Kidney (tissue), 14 donors: ENCODE measurements around the gene TRIP10. TPM values are rescaled to one million over a fixed set of nuclear protein-coding genes. Genes with fewer than 3 reads are reported as not detected.

Source experiments
- DNase-seq, 5 donors: peaks; one replicate each; pipeline ENCODE4 v3.0.0-alpha.2; 2013 to 2020
- FAIRE-seq: peaks from 2 replicates; lab custom pipeline; 2012; peaks lifted over from hg19 to GRCh38; lab: Jason Lieb, UNC
- H3K27ac ChIP-seq, 2 donors: one replicate each; pipeline ENCODE4 v1.7.0; 2013; ENCODE audit warnings: low read depth in 2 of 2, low read length in 2 of 2, inconsistent platforms in 1 of 2
- H3K27me3 ChIP-seq: one replicate; pipeline ENCODE4 v1.7.1; 2013; ENCODE audit warnings: low read length, inconsistent platforms; ENCODE audit not compliant: control insufficient read depth, insufficient read depth
- H3K36me3 ChIP-seq, 3 donors: one replicate each; pipeline versions ENCODE4 v1.7.0 to v1.7.1; 2013; ENCODE audit warnings: low read length in 3 of 3, control low read depth in 1 of 3, inconsistent platforms in 1 of 3; ENCODE audit not compliant: insufficient read depth in 3 of 3, control insufficient read depth in 2 of 3
- H3K4me1 ChIP-seq, 3 donors: one replicate each; pipeline versions ENCODE4 v1.7.0 to v1.7.1; 2013; ENCODE audit warnings: low read length in 3 of 3, inconsistent platforms in 1 of 3, low read depth in 1 of 3; ENCODE audit not compliant: control insufficient read depth in 2 of 3, insufficient read depth in 2 of 3
- H3K4me3 ChIP-seq, 3 donors: one replicate each; pipeline versions ENCODE4 v1.7.0 to v1.8.1; 2013; ENCODE audit warnings: low read length in 3 of 3, control low read depth in 1 of 3, inconsistent platforms in 1 of 3
- H3K9ac ChIP-seq, 3 donors: one replicate each; pipeline versions ENCODE4 v1.7.0 to v1.7.1; 2013; ENCODE audit warnings: low read length in 3 of 3, control low read depth in 1 of 3, inconsistent platforms in 1 of 3
- H3K9me3 ChIP-seq, 3 donors: one replicate each; pipeline versions ENCODE4 v1.7.0 to v1.7.1; 2013; ENCODE audit warnings: low read length in 3 of 3, control low read depth in 1 of 3, inconsistent platforms in 1 of 3; ENCODE audit not compliant: control insufficient read depth in 2 of 3, insufficient read depth in 1 of 3
- intact Hi-C: fragments of 100-400 bp; cut with DNase I; formaldehyde crosslinking; loops from one replicate; pipeline ENCODE4 v1.11.1; 2022
- polyA plus RNA-seq: library from polyadenylated mRNA; stranded (reverse); fragments of 350-450 nt; fragmentation: Illumina TruSeq; extraction: RNeasy Lipid Tissue Mini Kit (QIAGEN cat#74804); gene quantifications from one replicate; pipeline ENCODE4 v1.2.3, GENCODE V29; 2014; ENCODE audit warnings: low read depth, low replicate concordance; ENCODE audit not compliant: insufficient read depth
- total RNA-seq: library from RNA; stranded (reverse); fragmentation: NEBNext Ultra II Directional; extraction: Animal tissue kit (Norgen Biotek cat#: 25700); gene quantifications from one replicate; pipeline ENCODE4 v1.2.1, GENCODE V29; 2021
- TF ChIP-seq, protein P1 (sequence below): IDR thresholded peaks from 3 replicates; pipeline ENCODE4 v1.5.1; 2012; ENCODE audit warnings: mild to moderate bottlenecking, moderate library complexity, borderline replicate concordance; ENCODE audit not compliant: insufficient read depth; ENCODE audit errors: extremely low read depth
- donor health status: control.
- donor health status: control.
- donor health status: control.
- donor health status: control.
- donor health status: control.
- donor health status: DM: yes; HTN: yes; CAD: no.
- donor health status: Normal renal cell carcinoma (clear cell type).

TRIP10 gene
- total and polyA plus RNA-seq, 2 donors from 2014 or later: 57.5 to 92.9 TPM

DNA sequence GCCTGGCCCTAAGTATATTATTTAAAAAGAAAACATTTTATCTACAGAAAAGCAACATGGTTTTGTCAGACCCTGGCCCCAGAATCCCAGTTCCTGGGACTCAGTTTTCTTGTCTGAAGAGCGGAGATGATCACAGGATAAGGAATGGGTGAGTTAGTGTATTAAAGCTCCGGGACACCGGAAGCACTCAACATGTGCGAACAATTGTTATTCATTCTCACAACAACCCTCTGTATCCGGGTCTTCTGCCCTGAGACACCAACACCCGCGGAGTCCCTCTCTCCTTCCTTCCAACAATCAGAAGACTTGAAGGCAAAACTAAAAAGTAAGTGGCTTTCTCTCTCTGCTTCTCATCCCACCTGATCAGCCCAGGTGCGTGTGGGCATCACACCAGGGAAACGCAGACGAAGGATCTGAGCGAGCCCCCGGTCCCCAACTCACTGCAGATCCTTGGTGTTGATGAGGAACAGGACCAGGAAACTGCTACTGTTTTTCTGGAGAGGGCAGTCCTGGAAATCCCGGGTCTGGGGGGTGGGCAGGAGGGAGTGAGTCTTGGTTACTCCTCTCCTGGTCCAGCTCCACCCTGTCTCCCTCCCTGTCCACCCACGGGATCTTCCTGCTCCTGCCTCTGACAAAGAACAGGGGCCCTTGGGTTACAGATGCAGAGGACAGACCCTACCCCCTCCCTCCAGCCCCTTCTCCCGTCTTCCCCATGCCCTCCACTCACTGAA is 4.1 kb upstream of the TRIP10 start:
- H3K9ac ChIP-seq: no peak overlapping the region
- intact Hi-C loops: no loop called here
- peak overlapping the region in 1 of 3 donors; percentile 75 for H3K4me3 ChIP-seq

GRCh38 chr19:6736169-6736916 is 3.1 kb upstream of the TRIP10 start:
- no peaks in the 10 kb centered on the region for H3K9me3 ChIP-seq
- intact Hi-C loops: no loop called here
- H3K4me3 ChIP-seq: peak overlapping the region; percentile 75 to 93 (median 80)
- H3K36me3 ChIP-seq: no peaks in the 10 kb centered on the region
- TF ChIP-seq, protein P1, sequence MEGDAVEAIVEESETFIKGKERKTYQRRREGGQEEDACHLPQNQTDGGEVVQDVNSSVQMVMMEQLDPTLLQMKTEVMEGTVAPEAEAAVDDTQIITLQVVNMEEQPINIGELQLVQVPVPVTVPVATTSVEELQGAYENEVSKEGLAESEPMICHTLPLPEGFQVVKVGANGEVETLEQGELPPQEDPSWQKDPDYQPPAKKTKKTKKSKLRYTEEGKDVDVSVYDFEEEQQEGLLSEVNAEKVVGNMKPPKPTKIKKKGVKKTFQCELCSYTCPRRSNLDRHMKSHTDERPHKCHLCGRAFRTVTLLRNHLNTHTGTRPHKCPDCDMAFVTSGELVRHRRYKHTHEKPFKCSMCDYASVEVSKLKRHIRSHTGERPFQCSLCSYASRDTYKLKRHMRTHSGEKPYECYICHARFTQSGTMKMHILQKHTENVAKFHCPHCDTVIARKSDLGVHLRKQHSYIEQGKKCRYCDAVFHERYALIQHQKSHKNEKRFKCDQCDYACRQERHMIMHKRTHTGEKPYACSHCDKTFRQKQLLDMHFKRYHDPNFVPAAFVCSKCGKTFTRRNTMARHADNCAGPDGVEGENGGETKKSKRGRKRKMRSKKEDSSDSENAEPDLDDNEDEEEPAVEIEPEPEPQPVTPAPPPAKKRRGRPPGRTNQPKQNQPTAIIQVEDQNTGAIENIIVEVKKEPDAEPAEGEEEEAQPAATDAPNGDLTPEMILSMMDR: peak; percentile 48
- peaks cover 5 to 28% (median 13%) of the 10 kb centered on the region in 3 donors for H3K4me1 ChIP-seq
- H3K27ac ChIP-seq: peak overlapping the region; percentile 95 to 96
- H3K9ac ChIP-seq: peak overlapping the region; percentile 57 to 77 (median 68)
- DNase-seq (peak; percentile 88 to 95 (median 91)), FAIRE-seq (no peak)
- no peaks in the 10 kb centered on the region for H3K27me3 ChIP-seq

More for the DNA sequence above, 4.1 kb upstream of the TRIP10 start:
- no peak overlapping the region for H3K27ac ChIP-seq
- H3K9me3 ChIP-seq: no peaks in the 10 kb centered on the region
- no peaks in the 10 kb centered on the region for H3K27me3 ChIP-seq
- no peaks in the 10 kb centered on the region for H3K36me3 ChIP-seq
- peaks cover 5 to 25% (median 13%) of the 10 kb centered on the region in 3 donors for H3K4me1 ChIP-seq
- FAIRE-seq: no peak
- peak in 1 of 5 donors; percentile 61 for DNase-seq
- TF ChIP-seq, protein P1: no peak

DNA sequence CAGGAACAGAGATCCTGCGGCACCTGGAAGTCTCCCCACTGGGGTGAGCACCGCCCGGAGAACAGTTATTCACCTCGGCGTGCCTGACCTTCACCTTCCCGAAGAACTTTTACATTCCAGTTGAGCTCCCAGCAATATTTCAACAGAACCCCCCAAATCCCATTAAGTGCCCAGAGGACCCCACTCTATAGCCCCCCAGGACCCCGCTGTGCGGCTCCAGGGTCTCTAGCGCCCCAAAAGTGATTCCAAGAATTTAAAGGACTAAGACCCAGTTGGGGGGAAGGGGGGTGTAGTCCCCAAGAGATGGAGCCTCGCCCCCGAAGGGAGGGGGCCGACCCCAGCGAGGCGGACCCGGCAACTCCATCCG is 2.6 kb upstream of the TRIP10 start:
- intact Hi-C loops: no loop called here
- FAIRE-seq: no peak

More for the DNA sequence above, 2.6 kb upstream of the TRIP10 start:
- Histone ChIP-seq H3K9ac (peak overlapping the region; percentile 57 to 77 (median 68)), H3K27me3 (no peaks in the 10 kb centered on the region), H3K27ac (peak overlapping the region; percentile 95 to 96), H3K9me3 (no peaks in the 10 kb centered on the region), H3K4me3 (peak overlapping the region; percentile 75 to 93 (median 80)), H3K36me3 (no peaks in the 10 kb centered on the region), H3K4me1 (peaks cover 5 to 28% (median 13%) of the 10 kb centered on the region in 3 donors)
- no peak for DNase-seq
- TF ChIP-seq, protein P1: no peak
